Endothelial cell of umbilical vein (primary cell): ENCODE measurements around the gene INAVA.

Experiments
- EZH2 ChIP-seq: IDR thresholded peaks from 2 replicates; pipeline ENCODE4 v1.6.1; 2012; ENCODE audit warnings: borderline replicate concordance, low read depth, mild to moderate bottlenecking, moderate library complexity, low read length, inconsistent platforms; ENCODE audit not compliant: severe bottlenecking
- POLR2A ChIP-seq: IDR thresholded peaks from 2 replicates; pipeline ENCODE4 v1.6.1; 2012; ENCODE audit warnings: low read depth, mild to moderate bottlenecking, control low read depth, low read length
- TF ChIP-seq, protein P1 (sequence below), 2 donors: IDR thresholded peaks; 1 replicate in 1 of 2; 2 replicates in 1 of 2; pipeline ENCODE4 v1.5.1; 2011; ENCODE audit warnings: low read length in 2 of 2, mild to moderate bottlenecking in 2 of 2, moderate library complexity in 2 of 2, control low read depth in 1 of 2, inconsistent platforms in 1 of 2, low read depth in 1 of 2; ENCODE audit not compliant: insufficient read depth in 1 of 2; ENCODE audit errors: extremely low read depth in 1 of 2

DNA sequence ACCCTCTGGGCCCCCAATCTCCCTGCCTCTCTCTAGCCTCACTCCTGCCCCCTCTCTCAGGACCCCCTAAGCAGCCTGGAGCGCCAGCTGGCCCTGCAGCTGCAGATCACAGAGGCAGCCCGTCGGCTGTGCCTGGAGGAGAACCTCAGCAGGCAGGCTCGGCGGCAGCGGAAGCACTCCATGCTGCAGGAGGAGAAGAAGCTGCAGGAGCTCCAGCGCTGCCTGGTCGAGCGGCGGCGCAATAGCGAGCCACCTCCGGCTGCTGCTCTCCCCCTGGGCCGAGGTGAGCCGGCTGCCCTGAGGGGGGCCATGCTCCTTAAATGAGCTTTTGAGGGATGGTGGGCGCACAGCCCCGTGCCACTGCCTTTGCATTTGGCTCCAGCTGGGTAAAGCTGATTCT lies 6.2 kb downstream of the INAVA start:
- TF ChIP-seq, protein P1, sequence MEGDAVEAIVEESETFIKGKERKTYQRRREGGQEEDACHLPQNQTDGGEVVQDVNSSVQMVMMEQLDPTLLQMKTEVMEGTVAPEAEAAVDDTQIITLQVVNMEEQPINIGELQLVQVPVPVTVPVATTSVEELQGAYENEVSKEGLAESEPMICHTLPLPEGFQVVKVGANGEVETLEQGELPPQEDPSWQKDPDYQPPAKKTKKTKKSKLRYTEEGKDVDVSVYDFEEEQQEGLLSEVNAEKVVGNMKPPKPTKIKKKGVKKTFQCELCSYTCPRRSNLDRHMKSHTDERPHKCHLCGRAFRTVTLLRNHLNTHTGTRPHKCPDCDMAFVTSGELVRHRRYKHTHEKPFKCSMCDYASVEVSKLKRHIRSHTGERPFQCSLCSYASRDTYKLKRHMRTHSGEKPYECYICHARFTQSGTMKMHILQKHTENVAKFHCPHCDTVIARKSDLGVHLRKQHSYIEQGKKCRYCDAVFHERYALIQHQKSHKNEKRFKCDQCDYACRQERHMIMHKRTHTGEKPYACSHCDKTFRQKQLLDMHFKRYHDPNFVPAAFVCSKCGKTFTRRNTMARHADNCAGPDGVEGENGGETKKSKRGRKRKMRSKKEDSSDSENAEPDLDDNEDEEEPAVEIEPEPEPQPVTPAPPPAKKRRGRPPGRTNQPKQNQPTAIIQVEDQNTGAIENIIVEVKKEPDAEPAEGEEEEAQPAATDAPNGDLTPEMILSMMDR (IDR thresholded peaks at IDR 0.05; ENCODE audit: extremely low read depth in 1 of 2, insufficient read depth in 1 of 2, low read depth in 1 of 2, low read length in 2 of 2) = no peak
- TF ChIP-seq EZH2 (no peak), POLR2A (no peak)
